Inflammatory macrophage (primary cell): Measurements from ENCODE around the gene DNAH2.

Experiments used
- DNase-seq, 2 donors: peaks; one replicate each; pipeline ENCODE4 v3.0.0-alpha.2; 2020 to 2022

Gene DNAH2

DNA sequence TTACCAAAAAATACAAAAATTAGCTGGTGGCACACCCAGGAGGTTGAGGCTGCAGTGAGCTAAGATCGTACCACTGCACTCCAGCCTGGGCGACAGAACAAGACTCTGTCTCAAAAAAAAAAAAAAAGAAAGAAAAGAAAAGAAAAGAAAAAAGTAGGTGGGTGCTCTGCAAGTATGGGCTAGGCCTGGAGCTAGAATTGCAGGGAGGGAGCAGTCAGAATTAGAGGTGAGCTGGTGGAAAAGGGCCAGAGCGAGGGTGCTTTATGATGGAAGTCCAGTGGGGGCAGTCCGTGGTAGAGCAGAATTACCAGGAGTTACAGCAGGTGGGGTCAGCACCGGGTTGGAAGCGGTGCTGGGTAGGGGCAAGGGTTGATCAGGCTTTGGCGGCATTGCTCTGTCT is 59.5 kb downstream of the DNAH2 start:
- no peak for DNase-seq

DNA sequence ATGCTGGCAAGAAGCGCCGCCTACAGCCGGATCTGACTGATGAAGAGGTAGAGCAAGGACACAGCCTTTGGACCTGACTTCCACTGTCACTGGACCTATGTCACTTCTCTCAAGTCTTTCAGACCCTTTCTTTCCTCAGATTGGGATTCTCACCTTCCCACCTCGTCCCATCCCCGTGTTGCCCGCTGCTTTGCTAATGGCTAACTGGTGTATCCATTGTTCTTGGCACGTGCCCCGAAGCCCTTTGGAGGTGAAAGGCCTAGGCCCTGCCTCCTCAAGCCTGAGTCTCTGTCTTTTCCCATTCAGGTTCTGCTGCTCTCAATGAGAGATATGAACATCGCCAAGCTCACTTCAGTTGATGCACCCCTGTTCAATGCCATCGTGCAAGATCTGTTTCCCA is 63.2 kb downstream of the DNAH2 start:
- DNase-seq, result no peak

DNA sequence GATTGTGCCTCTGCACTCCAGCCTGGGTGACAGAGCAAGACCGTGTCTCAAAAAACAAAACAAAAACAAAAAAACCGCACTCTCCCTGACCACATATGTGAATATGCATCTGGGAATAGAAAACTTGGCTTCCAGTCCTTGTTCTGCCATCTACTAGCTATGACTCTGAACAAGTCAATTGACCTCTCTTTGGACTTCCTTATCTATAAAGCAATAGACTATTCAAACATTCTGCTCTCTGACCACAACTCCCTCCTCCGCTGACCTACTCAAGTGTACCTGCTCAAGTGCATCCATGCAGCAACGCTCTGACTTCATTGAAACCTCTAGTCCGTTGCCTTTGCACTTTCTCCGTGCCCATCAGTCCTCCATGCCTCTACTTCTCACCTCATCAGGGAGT is 63.9 kb downstream of the DNAH2 start:
- no peak for DNase-seq

DNA sequence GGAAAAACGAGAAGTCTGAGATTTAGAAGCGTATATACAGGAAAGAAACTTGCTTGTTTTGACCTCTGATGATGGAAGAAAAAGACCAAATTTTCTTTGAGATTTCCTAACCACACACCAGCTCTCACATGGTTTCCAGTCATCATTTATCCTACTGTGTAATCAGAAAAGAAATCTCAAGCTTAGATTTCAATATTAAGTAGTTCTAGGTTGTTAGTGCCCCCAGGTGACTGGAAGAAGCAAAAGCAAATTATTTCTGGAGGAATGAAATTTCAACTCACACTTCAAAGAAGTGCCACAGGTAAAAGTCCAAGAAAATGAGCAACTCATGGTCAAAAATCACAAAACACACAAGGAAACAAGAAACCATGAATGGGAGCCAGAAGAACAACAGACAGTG is 64.7 kb downstream of the DNAH2 start:
- peak; percentile 7 to 8 for DNase-seq

DNA sequence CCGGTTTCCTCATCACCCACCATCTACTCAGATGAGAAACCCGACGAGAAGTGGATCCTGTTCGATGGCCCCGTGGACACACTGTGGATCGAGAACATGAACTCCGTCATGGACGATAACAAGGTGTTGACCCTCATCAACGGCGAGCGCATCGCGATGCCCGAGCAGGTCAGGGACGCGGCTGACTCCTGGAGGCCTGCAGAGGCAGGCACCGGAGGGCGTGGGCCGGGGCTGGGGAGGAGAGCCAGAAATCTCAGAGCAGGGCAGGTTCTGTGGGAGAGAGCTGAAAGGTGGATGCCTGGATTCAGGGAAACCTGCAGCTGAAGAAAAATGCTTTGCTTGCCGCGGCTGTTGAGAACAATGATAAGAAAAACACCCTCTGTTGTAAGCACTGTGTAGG is 69.3 kb downstream of the DNAH2 start:
- no peak for DNase-seq

DNA sequence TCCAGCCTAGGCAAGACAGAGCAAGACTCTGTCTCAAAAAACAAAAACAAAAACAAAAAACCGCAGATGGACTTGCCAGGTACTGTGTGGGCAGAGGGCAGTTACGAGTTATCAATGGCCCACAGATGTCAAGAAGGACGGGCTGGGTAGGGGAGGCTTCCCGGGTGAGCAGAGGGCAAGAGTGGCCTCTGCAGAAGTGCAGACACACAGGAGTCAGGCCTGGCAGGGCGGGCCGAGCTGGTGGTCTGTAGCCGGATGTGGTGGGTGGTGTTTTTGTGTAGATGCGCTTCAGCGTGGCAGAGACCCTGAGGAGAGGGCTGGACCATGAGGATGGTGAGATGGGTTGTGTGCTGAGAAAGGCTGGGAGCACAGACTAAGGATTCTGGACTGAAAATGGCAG is 71.6 kb downstream of the DNAH2 start:
- no peak for DNase-seq

DNA sequence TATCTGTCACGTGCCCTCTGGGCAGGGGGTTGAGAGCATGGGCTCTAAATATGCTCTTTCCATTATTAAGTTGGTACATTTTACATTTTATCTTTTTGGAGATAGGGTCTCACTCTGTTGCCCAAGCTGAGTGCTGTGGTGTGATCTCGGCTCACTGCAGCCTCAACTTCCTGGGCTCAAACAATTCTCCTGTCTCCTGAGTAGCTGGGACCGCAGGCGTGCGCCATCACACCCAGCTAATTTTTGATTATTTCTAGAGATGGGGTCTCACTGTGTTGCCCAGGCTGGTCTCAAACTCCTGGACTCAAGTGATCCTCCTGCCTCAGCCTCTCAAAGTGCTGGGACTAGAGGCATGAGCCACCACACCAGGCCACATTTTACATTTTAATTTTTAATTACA is 72.6 kb downstream of the DNAH2 start:
- no peak for DNase-seq

DNA sequence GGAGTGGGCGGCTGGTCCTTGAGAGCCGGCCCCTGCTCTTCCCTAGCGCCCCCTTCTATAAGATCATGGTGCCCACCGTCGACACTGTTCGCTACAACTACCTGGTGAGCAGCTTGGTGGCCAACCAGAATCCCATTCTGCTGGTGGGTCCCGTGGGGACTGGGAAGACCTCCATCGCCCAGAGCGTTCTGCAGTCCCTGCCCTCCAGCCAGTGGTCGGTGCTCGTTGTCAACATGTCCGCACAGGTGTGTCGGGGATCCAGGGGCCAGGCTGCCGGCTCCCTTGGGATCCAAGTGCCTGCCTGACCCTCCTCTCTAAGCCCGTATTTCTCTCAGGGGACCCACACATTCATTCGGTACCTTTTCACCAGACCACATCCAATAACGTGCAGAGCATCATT is 75.1 kb downstream of the DNAH2 start:
- no peak for DNase-seq

DNA sequence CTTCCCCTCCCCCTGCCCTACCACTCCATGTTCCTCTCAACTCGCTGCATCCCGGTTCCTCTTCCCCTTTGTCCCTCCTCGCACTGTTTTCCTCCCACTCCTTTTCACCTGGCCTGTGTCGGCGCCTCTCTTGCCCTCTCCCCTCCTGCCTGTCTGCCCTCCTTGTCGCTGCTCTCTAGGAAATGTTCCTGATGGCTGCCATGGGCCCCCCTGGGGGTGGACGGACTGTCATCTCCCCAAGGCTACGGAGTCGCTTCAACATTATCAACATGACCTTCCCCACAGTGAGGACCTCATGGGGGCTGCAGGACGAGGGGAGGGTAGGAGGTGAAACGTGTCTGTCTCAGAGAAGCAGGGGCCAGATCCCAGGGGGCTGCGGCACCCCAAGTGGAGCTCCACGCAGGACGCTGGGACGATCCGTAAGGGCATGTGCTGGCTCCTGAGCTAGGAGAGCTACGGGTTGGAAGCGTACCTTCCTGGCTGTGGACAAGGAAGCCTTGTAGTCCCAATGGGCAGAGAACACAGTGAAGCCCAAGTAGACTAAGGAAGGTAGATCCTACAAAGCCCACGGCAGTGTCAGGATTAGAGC is 76.6 kb downstream of the DNAH2 start:
- DNase-seq, result no peak

DNA sequence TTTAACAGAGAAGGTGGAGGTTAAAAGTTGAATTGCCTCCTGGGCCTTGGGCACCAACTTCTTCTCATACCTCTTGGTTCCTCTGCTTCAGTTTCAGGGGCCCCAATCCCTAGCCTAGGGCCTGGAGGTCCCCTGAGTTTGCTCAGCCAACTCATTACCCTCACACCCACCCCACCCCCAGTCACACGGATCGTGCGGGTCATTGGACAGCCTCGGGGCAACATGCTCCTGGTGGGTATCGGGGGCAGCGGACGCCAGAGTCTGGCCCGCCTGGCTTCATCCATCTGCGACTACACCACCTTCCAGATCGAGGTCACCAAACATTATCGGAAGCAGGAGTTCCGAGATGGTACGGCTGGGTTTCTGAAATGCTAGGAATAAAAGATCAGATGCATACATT is 80.4 kb downstream of the DNAH2 start:
- DNase-seq, result no peak

DNA sequence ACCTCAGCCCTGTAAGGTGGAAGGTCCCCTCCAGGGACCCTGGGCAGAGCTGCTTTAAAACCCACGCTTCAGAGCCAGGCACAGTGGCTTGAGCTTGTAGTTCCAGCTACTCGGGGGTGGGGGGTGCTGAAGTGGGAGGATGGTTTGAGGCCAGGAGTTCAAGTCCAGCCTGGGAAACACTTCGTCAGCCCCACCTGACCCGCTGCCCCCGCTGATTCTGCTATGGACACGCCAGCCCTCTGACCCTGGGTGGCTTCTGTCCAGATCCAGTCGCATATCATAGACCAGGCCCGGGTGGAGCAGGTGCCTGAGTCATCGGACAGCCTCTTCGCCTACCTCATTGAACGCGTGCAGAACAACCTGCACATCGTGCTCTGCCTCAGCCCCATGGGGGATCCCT is 81.3 kb downstream of the DNAH2 start:
- DNase-seq, result no peak

DNA sequence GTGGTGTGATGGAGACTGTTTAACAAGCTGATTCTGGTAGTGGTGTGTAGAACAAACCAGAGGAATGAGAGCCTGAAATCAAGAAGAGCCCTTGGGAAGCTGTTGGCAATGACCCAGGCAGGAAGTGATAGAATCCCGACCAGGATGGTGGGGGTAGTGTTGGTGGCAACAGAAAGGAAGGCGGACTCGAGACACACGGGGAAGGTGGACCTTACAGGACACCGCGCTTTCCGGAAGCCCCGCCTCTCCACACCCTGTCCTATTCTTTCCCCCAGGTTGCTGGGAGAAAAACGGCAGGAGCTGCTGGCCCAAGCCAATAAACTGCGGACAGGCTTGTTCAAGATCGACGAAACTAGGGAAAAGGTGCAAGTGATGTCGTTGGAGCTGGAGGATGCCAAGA is 86.4 kb downstream of the DNAH2 start:
- no peak for DNase-seq

DNA sequence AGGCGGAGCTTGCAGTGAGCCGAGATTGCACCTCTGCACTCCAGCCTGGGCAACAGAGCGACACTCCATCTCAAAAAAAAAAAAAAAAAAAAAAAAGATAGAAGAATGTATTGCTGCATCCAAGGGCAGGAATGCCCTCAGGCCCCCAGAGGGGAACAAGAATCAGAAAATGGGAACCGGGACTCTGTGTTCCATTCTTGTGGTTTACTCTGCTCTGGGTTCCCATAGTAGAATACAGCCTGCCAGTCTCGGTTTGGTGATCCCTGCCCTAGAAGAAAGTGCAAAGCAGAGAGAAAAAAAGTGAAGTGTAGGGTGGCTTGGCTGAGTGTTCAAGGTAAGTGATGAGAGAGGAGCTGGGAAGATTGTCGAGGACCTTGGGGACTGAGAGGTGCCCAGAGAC is 89.0 kb downstream of the DNAH2 start:
- DNase-seq, result peak; percentile 50 to 54

DNA sequence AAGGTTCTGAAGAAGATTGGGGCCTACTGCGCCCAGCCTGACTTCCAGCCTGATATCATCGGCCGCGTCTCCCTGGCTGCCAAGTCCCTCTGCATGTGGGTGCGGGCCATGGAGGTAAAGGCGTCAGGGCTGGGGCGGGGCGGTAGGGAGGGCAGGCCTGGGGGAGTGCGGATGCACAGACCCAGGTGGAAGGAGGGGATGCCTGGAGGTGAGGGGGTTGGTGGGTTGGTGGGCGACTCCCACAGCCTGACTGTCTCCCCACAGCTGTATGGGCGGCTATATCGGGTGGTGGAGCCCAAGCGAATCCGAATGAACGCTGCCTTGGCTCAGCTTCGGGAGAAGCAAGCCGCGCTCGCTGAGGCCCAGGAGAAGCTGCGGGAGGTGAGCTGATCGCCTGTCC is 89.7 kb downstream of the DNAH2 start:
- DNase-seq, result no peak

DNA sequence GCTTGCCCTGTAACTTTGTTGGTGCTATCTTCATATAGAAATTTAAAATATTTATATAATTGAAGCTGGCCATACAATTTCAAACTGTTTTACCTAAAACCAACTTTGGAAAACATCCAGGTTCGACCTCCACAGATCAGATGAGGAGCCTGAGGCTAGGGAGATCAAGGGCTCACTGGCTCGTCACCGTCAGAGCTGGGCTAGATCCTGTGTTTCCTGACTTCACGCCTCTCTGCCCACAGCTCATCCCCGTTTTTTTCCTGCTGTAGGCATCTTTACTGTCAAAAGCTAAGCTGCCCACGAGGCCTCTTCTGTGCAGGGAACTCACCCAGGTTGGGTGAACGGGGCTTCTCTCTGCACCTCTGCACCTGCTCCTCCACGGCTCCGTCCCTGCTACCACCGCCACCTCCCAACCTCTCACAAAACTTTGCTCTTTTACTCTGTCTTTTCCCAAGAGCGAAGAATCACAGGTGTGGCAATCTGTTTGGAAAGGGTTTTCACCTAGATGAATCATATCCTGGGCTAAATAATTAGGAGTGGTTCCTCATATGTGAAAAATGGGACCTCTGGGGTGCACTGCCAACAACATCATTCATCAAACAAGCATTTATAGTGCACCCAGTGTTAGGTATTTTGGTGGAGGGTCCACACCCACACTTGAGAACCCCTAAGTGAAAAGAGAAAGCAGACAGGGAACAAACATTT is 91.7 kb downstream of the DNAH2 start:
- DNase-seq, result no peak

DNA sequence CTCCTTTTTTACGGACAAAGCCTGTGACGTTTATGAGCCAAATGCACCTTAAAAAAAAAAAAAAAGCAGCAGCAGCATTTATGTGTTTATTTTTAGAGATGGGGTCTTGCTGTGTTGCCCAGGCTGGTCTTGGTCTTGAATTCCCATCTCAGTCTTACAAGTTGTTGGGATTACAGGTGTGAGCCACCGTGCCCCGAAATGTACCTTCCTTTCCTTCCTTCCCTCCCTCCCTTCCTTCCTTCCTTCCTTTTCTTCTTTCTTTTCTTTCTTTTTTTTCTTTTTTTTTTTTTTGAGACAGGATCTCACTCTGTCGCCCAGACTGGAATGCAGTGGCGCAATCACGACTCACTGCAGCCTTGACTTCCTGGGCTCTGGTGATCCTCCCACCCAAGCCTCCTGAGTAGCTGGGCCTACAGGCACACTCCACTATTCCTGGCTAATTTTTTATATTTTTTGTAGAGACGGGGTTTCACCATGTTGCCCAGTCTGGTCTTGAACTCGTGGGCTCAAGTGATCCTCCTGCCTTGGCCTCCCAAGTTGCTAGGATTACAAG is 92.3 kb downstream of the DNAH2 start:
- peak in 1 of 2 donors; percentile 16 for DNase-seq

DNA sequence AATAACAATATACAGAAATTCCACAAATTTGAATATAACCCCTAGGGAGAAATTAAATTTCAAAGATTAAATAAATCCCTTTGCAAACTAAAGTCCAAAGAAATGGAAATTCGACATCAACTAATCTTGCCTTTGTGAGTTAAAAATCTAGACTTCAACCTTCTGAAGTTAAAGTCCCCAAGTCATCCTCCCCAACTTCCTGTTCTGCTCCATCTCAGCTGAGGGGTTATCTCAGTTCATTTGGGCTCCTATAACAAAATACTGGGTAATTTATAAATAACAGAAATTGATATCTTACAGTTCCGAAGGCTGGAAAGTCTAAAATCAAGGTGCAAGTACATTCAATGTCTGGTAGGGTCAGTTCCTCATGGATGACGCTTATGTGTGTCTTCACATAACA is 93.7 kb downstream of the DNAH2 start:
- peak in 1 of 2 donors; percentile 22 for DNase-seq

DNA sequence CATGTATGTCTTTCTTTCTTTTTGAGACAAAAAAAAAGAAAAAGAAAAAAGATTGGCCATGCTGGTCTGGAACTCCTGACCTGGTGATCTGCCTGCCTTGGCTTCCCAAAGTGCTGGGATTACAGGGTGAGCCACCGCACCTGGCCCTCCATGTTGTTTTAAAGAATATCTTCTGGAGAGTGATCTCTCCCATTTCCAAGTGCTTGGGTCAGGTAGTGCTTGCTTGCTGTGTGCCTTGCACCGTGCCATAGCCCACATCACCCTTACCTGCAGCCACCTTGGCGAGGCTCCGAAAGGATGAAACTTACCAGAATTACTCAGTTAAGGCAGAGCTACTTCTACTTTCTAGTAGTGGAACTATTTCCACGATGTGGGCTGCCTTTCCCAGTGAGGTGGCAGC is 97.4 kb downstream of the DNAH2 start:
- DNase-seq, result no peak

DNA sequence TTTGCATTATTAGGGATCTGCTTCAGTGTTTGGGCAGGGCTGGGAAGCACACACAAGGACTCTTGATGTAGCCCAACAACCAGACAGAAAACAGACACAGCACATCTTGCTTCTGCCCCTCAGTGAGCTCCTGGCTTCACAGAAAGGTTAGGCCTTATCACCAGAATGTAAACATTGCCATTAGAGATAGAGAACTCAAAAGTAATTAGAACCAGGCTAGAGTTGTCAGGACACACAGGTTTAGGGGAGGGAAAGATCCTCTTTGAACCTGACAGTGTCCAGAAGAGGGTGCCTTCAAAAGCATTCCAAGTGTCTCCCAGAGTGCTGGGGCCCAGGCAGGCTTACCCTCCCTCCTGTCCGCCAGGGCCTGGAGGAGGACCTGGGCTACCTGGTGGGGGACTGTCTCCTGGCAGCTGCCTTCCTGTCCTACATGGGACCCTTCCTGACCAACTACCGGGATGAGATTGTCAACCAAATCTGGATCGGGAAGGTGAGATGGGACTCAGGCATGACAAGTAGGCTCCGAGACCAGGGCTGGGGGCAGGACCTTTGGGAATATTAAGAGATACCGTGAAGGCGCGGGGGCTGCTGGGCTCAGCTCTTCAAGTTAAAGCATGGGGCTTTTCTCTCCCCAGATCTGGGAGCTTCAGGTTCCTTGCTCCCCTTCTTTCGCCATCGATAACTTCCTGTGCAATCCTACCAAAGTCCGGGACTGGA is 99.5 kb downstream of the DNAH2 start:
- no peak for DNase-seq

DNA sequence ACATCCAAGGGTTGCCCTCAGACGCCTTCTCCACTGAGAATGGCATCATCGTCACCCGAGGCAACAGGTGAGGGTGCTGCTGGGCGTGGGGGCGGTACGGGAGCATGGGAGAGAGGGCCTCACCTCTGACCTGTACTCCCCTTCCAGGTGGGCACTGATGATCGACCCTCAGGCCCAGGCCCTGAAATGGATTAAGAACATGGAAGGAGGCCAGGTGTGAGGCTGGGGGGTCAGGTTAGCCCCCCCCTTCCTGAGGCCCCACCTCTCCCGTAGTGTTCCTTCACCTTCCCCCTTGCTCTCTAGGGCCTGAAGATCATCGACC is 100.1 kb downstream of the DNAH2 start:
- DNase-seq, result no peak

DNA sequence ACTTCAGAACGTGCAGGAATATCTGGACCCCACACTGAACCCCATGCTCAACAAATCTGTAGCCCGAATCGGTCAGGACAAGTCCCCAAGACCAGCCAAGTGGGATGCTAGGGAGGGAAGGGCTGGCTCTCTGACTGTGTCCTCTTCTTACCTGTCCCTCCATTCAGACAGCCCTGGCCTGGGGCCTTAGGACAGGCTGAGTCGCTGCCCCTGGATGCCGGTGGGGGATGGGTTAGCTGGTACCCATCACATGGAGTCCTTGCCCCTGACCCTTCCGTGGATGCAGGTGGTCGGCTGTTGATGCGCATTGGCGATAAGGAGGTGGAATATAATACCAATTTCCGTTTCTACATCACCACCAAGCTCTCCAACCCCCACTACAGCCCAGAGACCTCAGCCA is 100.5 kb downstream of the DNAH2 start:
- DNase-seq, result no peak

DNA sequence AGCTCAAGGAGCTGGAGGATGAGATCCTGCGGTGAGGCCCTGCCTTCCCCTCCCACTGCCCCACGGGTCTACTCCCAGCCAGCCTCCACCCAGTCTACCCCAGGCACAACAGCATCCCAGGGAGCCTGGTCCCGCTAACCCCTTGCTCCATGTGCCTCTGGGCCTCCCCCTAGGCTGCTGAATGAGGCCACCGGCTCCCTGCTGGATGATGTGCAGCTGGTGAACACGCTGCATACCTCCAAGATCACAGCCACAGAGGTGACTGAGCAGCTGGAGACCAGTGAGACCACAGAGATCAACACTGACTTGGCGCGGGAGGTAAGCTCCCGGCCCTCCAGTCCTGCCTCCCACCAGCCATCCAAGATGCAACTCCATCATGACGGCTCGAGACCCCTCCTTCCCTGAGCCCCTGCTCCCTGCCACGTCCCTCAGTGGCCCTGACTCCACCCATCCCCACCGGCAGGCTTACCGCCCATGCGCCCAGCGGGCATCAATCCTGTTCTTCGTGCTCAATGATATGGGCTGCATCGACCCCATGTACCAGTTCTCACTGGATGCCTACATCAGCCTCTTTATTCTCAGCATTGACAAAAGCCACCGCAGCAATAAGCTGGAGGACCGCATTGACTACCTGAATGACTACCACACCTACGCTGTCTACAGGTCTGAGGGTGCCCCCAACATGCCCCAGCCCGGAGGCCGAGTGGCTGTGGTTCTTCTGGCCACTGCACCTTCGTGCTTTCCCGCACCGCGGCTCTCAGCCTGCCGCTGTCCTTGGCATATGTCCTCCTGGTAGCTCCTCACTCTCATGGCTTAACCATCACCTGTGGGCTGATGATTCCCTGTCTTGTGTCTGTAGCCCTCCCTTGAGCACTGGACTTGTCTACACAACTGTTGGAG is 101.5 kb downstream of the DNAH2 start:
- DNase-seq, result no peak

DNA sequence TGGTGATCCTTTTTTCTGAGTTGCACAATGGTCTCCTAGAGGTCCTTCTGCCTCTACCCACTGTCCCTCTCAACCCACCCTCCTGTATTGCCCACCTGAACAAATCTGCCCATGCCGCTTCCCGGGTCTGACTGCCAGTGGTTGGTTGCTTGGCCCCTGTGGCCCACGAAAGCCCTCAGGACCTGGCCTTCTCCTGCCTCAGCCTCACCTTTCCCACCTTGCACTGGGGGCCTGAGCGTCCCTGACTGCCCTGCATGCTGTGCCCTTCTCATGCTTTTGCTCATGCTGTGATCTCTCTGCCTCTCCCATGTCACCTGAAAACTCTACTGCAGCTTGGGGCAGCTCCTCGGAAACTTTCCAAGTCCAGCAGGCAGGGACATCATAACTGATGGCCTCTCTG is 102.7 kb downstream of the DNAH2 start:
- DNase-seq, result no peak
